Measurements from ENCODE around the gene AMZ1. TPM values are rescaled to one million over a fixed set of nuclear protein-coding genes. Genes with fewer than 3 reads are reported as not detected.
"Not testable (repeated sequence)": the region's sequence is repeated elsewhere in the genome, so short reads cannot be mapped to it uniquely, and the experiment has no call there.

AMZ1 gene
- total and polyA plus RNA-seq, 2 donors (not counting 1 experiment from before 2014, with no cell fraction given) = 0.26 to 0.33 TPM

DNA sequence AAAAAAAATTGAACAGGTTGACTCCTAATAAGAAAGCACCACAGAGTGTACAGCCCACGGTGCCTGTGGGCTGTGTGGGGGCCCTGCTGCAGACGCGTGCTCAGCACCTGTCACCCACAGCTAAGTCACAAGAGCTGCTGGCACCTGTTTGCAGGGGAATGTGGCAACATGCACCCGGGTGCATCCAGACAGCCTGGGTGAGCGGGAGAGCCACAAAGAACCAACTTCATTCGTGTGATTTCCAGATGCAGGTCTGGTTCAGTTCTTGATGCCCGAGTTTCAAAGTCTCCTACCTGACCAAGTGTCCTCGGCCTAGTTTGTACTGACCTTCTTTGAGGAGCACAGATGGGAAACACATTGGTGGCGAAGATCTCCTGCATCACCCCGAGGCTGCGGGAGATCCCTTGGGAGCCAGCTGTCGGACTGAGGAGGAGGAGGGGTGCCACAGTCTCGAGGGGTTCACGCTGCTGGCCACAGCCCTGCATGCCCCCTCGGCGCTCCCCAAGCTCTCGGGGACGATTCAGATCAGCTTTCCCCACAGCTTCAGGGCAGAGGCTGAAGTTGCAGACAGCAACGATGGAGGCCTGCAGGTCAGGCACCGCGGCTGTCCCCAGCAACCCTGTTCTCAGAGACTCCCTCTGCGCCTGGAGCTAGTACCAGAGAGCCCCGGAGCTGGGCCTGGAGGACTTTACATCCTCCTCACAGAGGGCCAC lies 35.3 kb downstream of the AMZ1 start:
- H3K4me2 ChIP-seq (ENCODE audit: extremely low read depth, insufficient read depth, low read length) = no peak overlapping the region
- no peak overlapping the region for H3K27ac ChIP-seq (ENCODE audit: insufficient read depth, low read length)
- no peak for DNase-seq (ENCODE audit: low read depth in 2 of 2)
- H3K79me2 ChIP-seq (ENCODE audit: control insufficient read depth, insufficient read depth, low read length) = no peaks in the 10 kb centered on the region
- no peaks in the 10 kb centered on the region for H4K20me1 ChIP-seq (ENCODE audit: control insufficient read depth, extremely low read depth, insufficient read depth, low read length)
- H3K9ac ChIP-seq (ENCODE audit: insufficient read depth, low read length) = no peak overlapping the region
- no peaks in the 10 kb centered on the region for H3K27me3 ChIP-seq (ENCODE audit: control insufficient read depth, insufficient read depth, low read length)
- H3K4me3 ChIP-seq (replicated peaks in 1 of 4; ENCODE audit: control extremely low read depth in 1 of 4, insufficient read depth in 1 of 4, low read depth in 3 of 4, low read length in 4 of 4) = no peak overlapping the region
- H2AFZ ChIP-seq (ENCODE audit: low read length) = no peak overlapping the region
- peaks cover 15% of the 10 kb centered on the region for H3K36me3 ChIP-seq (ENCODE audit: control insufficient read depth, insufficient read depth, low read length)
- H3K9me3 ChIP-seq (ENCODE audit: control insufficient read depth, insufficient read depth, low read depth, low read length) = no peaks in the 10 kb centered on the region
- no peaks in the 10 kb centered on the region for H3K4me1 ChIP-seq (ENCODE audit: control insufficient read depth, extremely low read depth, insufficient read depth, low read length)
- TF ChIP-seq, protein P1, sequence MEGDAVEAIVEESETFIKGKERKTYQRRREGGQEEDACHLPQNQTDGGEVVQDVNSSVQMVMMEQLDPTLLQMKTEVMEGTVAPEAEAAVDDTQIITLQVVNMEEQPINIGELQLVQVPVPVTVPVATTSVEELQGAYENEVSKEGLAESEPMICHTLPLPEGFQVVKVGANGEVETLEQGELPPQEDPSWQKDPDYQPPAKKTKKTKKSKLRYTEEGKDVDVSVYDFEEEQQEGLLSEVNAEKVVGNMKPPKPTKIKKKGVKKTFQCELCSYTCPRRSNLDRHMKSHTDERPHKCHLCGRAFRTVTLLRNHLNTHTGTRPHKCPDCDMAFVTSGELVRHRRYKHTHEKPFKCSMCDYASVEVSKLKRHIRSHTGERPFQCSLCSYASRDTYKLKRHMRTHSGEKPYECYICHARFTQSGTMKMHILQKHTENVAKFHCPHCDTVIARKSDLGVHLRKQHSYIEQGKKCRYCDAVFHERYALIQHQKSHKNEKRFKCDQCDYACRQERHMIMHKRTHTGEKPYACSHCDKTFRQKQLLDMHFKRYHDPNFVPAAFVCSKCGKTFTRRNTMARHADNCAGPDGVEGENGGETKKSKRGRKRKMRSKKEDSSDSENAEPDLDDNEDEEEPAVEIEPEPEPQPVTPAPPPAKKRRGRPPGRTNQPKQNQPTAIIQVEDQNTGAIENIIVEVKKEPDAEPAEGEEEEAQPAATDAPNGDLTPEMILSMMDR (conservative IDR thresholded peaks at IDR 0.05 in 1 of 2, IDR thresholded peaks at IDR 0.05 in 1 of 2; ENCODE audit: low read depth in 1 of 2, low read length in 2 of 2) = no peak
- TF ChIP-seq EZH2 (IDR thresholded peaks at IDR 0.05; ENCODE audit: low read length, missing control alignments) = no peak

DNA sequence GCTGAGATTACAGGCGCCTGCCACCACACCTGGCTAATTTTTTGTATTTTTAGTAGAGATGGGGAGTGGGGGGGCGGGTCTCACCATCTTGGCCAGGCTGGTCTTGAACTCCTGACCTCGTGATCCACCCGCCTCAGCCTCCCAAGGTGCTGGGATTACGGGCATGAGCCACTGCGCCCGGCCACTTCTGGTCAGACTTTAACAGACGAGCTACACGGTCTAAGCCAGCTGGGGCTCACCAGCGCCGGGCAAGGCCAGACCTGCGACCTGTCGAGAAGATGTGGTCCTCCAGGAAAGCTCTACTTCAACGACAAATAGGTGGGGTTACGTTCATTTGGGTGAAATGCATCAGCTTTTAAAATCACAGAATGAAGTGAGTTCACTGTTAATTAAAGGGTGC lies 36.0 kb downstream of the AMZ1 start:
- not testable (repeated sequence) for H3K27me3 ChIP-seq (ENCODE audit: control insufficient read depth, insufficient read depth, low read length); H3K4me2 ChIP-seq (ENCODE audit: extremely low read depth, insufficient read depth, low read length); DNase-seq (ENCODE audit: low read depth in 2 of 2); H3K27ac ChIP-seq (ENCODE audit: insufficient read depth, low read length); H3K79me2 ChIP-seq (ENCODE audit: control insufficient read depth, insufficient read depth, low read length); H3K9me3 ChIP-seq (ENCODE audit: control insufficient read depth, insufficient read depth, low read depth, low read length); H3K4me3 ChIP-seq (replicated peaks in 1 of 4; ENCODE audit: control extremely low read depth in 1 of 4, insufficient read depth in 1 of 4, low read depth in 3 of 4, low read length in 4 of 4); H2AFZ ChIP-seq (ENCODE audit: low read length); H3K4me1 ChIP-seq (ENCODE audit: control insufficient read depth, extremely low read depth, insufficient read depth, low read length); H4K20me1 ChIP-seq (ENCODE audit: control insufficient read depth, extremely low read depth, insufficient read depth, low read length); H3K9ac ChIP-seq (ENCODE audit: insufficient read depth, low read length)
- H3K36me3 ChIP-seq (ENCODE audit: control insufficient read depth, insufficient read depth, low read length) = peaks cover 12% of the 10 kb centered on the region

DNA sequence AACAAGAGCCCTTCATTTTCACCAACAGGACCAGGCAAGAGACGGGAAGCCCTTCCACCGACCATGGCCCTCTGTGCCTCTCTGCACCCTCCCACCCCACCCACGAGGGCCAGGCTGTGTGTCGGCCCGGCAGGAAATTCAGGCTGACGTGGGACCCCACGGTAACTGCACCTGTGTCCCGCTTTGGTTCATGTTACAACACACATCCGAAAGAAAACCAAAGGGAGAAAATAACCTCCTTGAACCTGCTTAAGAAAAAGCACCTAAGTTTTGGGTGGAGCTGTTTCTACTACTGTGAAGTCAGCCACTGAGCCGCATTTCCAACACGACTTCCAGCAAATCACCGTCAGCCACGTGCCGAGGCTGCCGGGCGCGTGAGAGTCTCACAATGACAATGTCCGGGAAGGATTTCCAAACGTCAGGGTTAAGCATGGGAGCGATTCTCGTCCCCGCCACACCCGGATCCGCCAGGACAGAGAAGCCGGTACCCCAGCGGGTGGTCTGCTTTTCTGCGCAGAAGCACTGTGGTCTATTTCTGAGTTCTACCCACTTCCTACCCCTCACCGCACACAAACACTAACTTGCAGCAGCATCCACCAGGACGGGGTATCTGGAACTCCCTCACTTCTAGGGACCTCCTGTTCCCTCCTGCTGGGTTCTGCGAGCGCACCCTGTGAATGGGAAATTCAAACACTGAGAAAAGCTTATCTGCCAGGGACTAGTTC lies 36.6 kb downstream of the AMZ1 start:
- H3K9me3 ChIP-seq (ENCODE audit: control insufficient read depth, insufficient read depth, low read depth, low read length) = no peaks in the 10 kb centered on the region
- TF ChIP-seq, protein P1 (conservative IDR thresholded peaks at IDR 0.05 in 1 of 2, IDR thresholded peaks at IDR 0.05 in 1 of 2; ENCODE audit: low read depth in 1 of 2, low read length in 2 of 2) = no peak
- TF ChIP-seq EZH2 (IDR thresholded peaks at IDR 0.05; ENCODE audit: low read length, missing control alignments) = no peak
- H3K36me3 ChIP-seq (ENCODE audit: control insufficient read depth, insufficient read depth, low read length) = peaks cover 12% of the 10 kb centered on the region
- no peak overlapping the region for H3K27ac ChIP-seq (ENCODE audit: insufficient read depth, low read length)
- no peak for DNase-seq (ENCODE audit: low read depth in 2 of 2)
- H4K20me1 ChIP-seq (ENCODE audit: control insufficient read depth, extremely low read depth, insufficient read depth, low read length) = no peaks in the 10 kb centered on the region
- no peak overlapping the region for H2AFZ ChIP-seq (ENCODE audit: low read length)
- no peaks in the 10 kb centered on the region for H3K79me2 ChIP-seq (ENCODE audit: control insufficient read depth, insufficient read depth, low read length)
- no peak overlapping the region for H3K4me3 ChIP-seq (replicated peaks in 1 of 4; ENCODE audit: control extremely low read depth in 1 of 4, insufficient read depth in 1 of 4, low read depth in 3 of 4, low read length in 4 of 4)
- no peak overlapping the region for H3K9ac ChIP-seq (ENCODE audit: insufficient read depth, low read length)
- no peaks in the 10 kb centered on the region for H3K27me3 ChIP-seq (ENCODE audit: control insufficient read depth, insufficient read depth, low read length)
- peaks cover 5% of the 10 kb centered on the region for H3K4me1 ChIP-seq (ENCODE audit: control insufficient read depth, extremely low read depth, insufficient read depth, low read length)
- no peak overlapping the region for H3K4me2 ChIP-seq (ENCODE audit: extremely low read depth, insufficient read depth, low read length)
